H1 (cell line): ENCODE results near the gene C15orf40. TPM values are rescaled to one million over a fixed set of nuclear protein-coding genes. Genes with fewer than 3 reads are reported as not detected.

Experiments
- ASH2L ChIP-seq: fragments of 200-600, 300-600 bp; sonication (generic); IDR thresholded peaks from one replicate; pipeline ENCODE4 v1.7.1; 2017; ENCODE audit warnings: low read length
- ATF2 ChIP-seq: IDR thresholded peaks from 2 replicates; pipeline ENCODE4 v1.6.1; 2012; ENCODE audit warnings: low read length, inconsistent platforms
- CBX5 ChIP-seq: fragments of 300-800, 300-1000 bp; sonication (generic); IDR thresholded peaks from 2 replicates; pipeline ENCODE4 v1.7.1; 2016; ENCODE audit warnings: antibody characterized with exemption, low read length, low read depth
- CEBPB ChIP-seq: IDR thresholded peaks from 2 replicates; pipeline ENCODE4 v1.6.1; 2012; ENCODE audit warnings: low read depth, low read length
- CHD7 ChIP-seq: fragments of 300-600 bp; sonication (generic); IDR thresholded peaks from 2 replicates; pipeline ENCODE4 v1.7.1; 2012; ENCODE audit warnings: low read length, moderate library complexity, mild to moderate bottlenecking, inconsistent platforms; ENCODE audit not compliant: insufficient replicate concordance
- CREB1 ChIP-seq: IDR thresholded peaks from 2 replicates; pipeline ENCODE4 v1.6.1; 2012; ENCODE audit warnings: inconsistent platforms
- EP300 ChIP-seq, 2 experiments: IDR thresholded peaks; 1 replicate in 1 of 2; 2 replicates in 1 of 2; pipeline ENCODE4 v1.6.1; 2011 to 2012; ENCODE audit warnings: low read depth in 2 of 2, low read length in 2 of 2, mild to moderate bottlenecking in 2 of 2, borderline replicate concordance in 1 of 2, inconsistent platforms in 1 of 2, moderate library complexity in 1 of 2
- KDM4A ChIP-seq: IDR thresholded peaks from one replicate; pipeline ENCODE4 v1.7.1; 2012; ENCODE audit warnings: low read depth, mild to moderate bottlenecking, moderate library complexity, low read length, inconsistent platforms; ENCODE audit not compliant: severe bottlenecking
- MAX ChIP-seq: IDR thresholded peaks from 2 replicates; pipeline ENCODE4 v1.6.1; 2012; ENCODE audit warnings: inconsistent platforms
- SP1 ChIP-seq: IDR thresholded peaks from 2 replicates; pipeline ENCODE4 v1.6.1; 2011; ENCODE audit warnings: low read depth, low read length
- SP4 ChIP-seq: IDR thresholded peaks from 2 replicates; pipeline ENCODE4 v1.6.1; 2012; ENCODE audit warnings: low read length, inconsistent platforms
- polyA plus RNA-seq, 7 experiments: library from polyadenylated mRNA; depleted of rRNA in 3 of 7; stranded (reverse) in 5 of 7; unstranded in 2 of 7; fragments of >200 nt in 5 of 7; fragments of 200-250 nt in 2 of 7; gene quantifications; 1 replicate in 5 of 7; 2 replicates in 1 of 7; 4 replicates in 1 of 7; pipeline versions ENCODE4 v1.2.1 to v1.2.3, GENCODE V29; 2011 to 2013; ENCODE audit warnings: missing spikeins in 2 of 7, mixed read lengths in 2 of 7
- total RNA-seq: library from RNA; stranded (reverse); fragmentation: NEBNext Ultra II Directional; extraction: Animal tissue kit (Norgen Biotek cat#: 25700); gene quantifications from 2 replicates; pipeline ENCODE4 v1.2.1, GENCODE V29; 2021

C15orf40 gene
- total and polyA plus RNA-seq, 2 of the 8 experiments (the other 6 are each of a cell fraction or from before 2014, with no cell fraction given), result 10.7 TPM

GRCh38 chr15:83016906-83017305, 5.5 kb upstream of the C15orf40 start (continued):
- TF ChIP-seq CHD7, result no peak
- TF ChIP-seq ATF2, result no peak
- TF ChIP-seq CEBPB, result no peak
- TF ChIP-seq CBX5, result no peak
- no peak for TF ChIP-seq MAX
- TF ChIP-seq SP1, result no peak
- TF ChIP-seq ASH2L, result no peak
- TF ChIP-seq KDM4A, result no peak
- no peak for TF ChIP-seq SP4
- no peak for TF ChIP-seq CREB1
- TF ChIP-seq EP300 (IDR thresholded peaks at IDR 0.05; ENCODE audit: borderline replicate concordance in 1 of 2, low read depth in 2 of 2, low read length in 2 of 2), result no peak
